Panc1 (cell line): ENCODE data around the gene CACNA1C. TPM values are rescaled to one million over a fixed set of nuclear protein-coding genes. Genes with fewer than 3 reads are reported as not detected.

Source experiments
- ATAC-seq: fragments of 200-7000 bp; cut with Tn5 transposase; 2 replicates; pipeline ENCODE4 v1.9.1; 2020; ENCODE audit warnings: mild to moderate bottlenecking, moderate library complexity
- BruUV-seq: library from RNA; stranded (reverse); fragments of 400-500 nt; replicated peaks from 2 replicates; lab custom pipeline; 2021; lab: Mats Ljungman, UMichigan
- CTCF ChIA-PET: fragments of 300-600 bp; sonication (Branson Sonifier 250); formaldehyde crosslinking; loops from one replicate; lab custom pipeline; 2022; ENCODE audit warnings: antibody characterized with exemption; lab: Charles Lee
- POLR2A ChIA-PET: fragments of 300-600 bp; sonication (Branson Sonifier 250); formaldehyde crosslinking; loops from one replicate; lab custom pipeline; 2022; ENCODE audit warnings: antibody characterized with exemption; lab: Charles Lee
- DNase-seq: peaks from one replicate; pipeline ENCODE4 v3.0.0-alpha.2; 2010; ENCODE audit warnings: low read depth, low spot score
- H3K27ac ChIP-seq: 2 replicates; pipeline ENCODE4 v1.5.1; 2011; ENCODE audit warnings: mild to moderate bottlenecking, low read length, inconsistent platforms
- H3K27me3 ChIP-seq: fragments of 200-500 bp; sonication (Bioruptor generic); 2 replicates; pipeline ENCODE4 v1.6.0; 2014; ENCODE audit warnings: low read length, inconsistent platforms; ENCODE audit not compliant: control insufficient read depth, insufficient read depth
- H3K36me3 ChIP-seq: fragments of 200-500 bp; sonication (Bioruptor generic); 2 replicates; pipeline ENCODE4 v1.5.1; 2014; ENCODE audit warnings: inconsistent platforms, mild to moderate bottlenecking, low read length, moderate library complexity; ENCODE audit not compliant: control insufficient read depth, insufficient read depth
- H3K4me1 ChIP-seq: 2 replicates; pipeline ENCODE4 v1.5.1; 2011; ENCODE audit warnings: inconsistent platforms, mild to moderate bottlenecking, low read length, moderate library complexity; ENCODE audit not compliant: control insufficient read depth, insufficient read depth
- H3K4me3 ChIP-seq, 2 experiments: 2 replicates each; pipeline ENCODE4 v1.5.1; 2011 to 2012; ENCODE audit warnings: low read depth in 2 of 2, low read length in 2 of 2, mild to moderate bottlenecking in 2 of 2, inconsistent platforms in 1 of 2, moderate library complexity in 1 of 2
- H3K9me3 ChIP-seq: fragments of 200-500 bp; sonication (Bioruptor generic); 2 replicates; pipeline ENCODE4 v1.5.1; 2014; ENCODE audit warnings: low read depth, mild to moderate bottlenecking, inconsistent platforms, low read length, moderate library complexity; ENCODE audit not compliant: control insufficient read depth, insufficient read depth
- POLR2AphosphoS5 ChIP-seq: IDR thresholded peaks from 2 replicates; pipeline ENCODE4 v1.6.1; 2012; ENCODE audit warnings: mild to moderate bottlenecking, low read depth, low read length, moderate library complexity
- SIN3A ChIP-seq: IDR thresholded peaks from 2 replicates; pipeline ENCODE4 v1.6.1; 2012; ENCODE audit warnings: low read depth, mild to moderate bottlenecking, low read length, moderate library complexity, borderline replicate concordance; ENCODE audit not compliant: insufficient read depth
- TCF7L2 ChIP-seq: IDR thresholded peaks from 2 replicates; pipeline ENCODE4 v1.6.1; 2011; ENCODE audit warnings: mild to moderate bottlenecking, low read depth, low read length, inconsistent platforms
- in situ Hi-C: cut with HindIII; loops from 2 replicates; pipeline ENCODE4 v1.10.0; 2016; ENCODE audit warnings: low sequenced_read_pairs, low pct_unique_long_range_greater_than_20kb
- intact Hi-C: fragments of 100-400 bp; cut with micrococcal nuclease; formaldehyde crosslinking; loops from one replicate; pipeline ENCODE4 v1.10.0; 2022; ENCODE audit not compliant: unreplicated experiment
- total RNA-seq: library from RNA; stranded (reverse); gene quantifications from one replicate; pipeline ENCODE4 v1.2.1, GENCODE V29; 2021; ENCODE audit not compliant: unreplicated experiment
- TF ChIP-seq, protein P1 (sequence below): fragments of 450-650 bp; IDR thresholded peaks from 2 replicates; pipeline ENCODE4 v1.5.1; 2017; ENCODE audit warnings: mild to moderate bottlenecking
- TF ChIP-seq, protein P2 (sequence below), 2 experiments: IDR thresholded peaks; 2 replicates each; pipeline ENCODE4 v1.6.1; 2011 to 2012; ENCODE audit warnings: low read depth in 2 of 2, control low read depth in 1 of 2, low read length in 1 of 2, mild to moderate bottlenecking in 1 of 2, moderate library complexity in 1 of 2; ENCODE audit not compliant: insufficient read depth in 1 of 2

CACNA1C gene
- total RNA-seq, 1 experiment from 2014 or later: 0.03 TPM

DNA sequence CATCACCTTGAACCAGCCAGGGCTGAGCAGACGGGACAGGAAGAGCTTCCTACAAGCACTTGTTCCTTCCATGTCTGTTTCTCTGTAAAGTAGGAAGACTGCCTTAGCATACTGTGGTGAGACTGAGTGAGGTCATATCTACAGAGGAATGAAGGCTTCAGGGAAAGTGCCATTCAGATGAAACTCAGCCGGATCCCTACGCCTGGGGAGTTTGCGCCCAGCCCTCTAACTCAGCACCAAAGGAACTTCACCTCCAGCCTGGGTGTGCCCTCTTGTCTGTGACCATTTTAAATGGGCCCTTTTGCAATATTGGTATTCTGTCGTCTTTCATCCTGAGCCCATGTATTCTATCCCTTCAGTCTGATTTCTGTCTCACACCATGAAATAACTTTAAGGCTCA lies 566.3 kb downstream of the CACNA1C start:
- no peaks in the 10 kb centered on the region for H3K36me3 ChIP-seq
- BruUV-seq: no TSS peak
- DNase-seq (no peak), ATAC-seq (no peak)
- ChIA-PET POLR2A (no interaction called here), CTCF (no interaction called here)
- TF ChIP-seq, protein P1, sequence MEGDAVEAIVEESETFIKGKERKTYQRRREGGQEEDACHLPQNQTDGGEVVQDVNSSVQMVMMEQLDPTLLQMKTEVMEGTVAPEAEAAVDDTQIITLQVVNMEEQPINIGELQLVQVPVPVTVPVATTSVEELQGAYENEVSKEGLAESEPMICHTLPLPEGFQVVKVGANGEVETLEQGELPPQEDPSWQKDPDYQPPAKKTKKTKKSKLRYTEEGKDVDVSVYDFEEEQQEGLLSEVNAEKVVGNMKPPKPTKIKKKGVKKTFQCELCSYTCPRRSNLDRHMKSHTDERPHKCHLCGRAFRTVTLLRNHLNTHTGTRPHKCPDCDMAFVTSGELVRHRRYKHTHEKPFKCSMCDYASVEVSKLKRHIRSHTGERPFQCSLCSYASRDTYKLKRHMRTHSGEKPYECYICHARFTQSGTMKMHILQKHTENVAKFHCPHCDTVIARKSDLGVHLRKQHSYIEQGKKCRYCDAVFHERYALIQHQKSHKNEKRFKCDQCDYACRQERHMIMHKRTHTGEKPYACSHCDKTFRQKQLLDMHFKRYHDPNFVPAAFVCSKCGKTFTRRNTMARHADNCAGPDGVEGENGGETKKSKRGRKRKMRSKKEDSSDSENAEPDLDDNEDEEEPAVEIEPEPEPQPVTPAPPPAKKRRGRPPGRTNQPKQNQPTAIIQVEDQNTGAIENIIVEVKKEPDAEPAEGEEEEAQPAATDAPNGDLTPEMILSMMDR: no peak
- no peak for TF ChIP-seq POLR2AphosphoS5
- TF ChIP-seq, protein P2, sequence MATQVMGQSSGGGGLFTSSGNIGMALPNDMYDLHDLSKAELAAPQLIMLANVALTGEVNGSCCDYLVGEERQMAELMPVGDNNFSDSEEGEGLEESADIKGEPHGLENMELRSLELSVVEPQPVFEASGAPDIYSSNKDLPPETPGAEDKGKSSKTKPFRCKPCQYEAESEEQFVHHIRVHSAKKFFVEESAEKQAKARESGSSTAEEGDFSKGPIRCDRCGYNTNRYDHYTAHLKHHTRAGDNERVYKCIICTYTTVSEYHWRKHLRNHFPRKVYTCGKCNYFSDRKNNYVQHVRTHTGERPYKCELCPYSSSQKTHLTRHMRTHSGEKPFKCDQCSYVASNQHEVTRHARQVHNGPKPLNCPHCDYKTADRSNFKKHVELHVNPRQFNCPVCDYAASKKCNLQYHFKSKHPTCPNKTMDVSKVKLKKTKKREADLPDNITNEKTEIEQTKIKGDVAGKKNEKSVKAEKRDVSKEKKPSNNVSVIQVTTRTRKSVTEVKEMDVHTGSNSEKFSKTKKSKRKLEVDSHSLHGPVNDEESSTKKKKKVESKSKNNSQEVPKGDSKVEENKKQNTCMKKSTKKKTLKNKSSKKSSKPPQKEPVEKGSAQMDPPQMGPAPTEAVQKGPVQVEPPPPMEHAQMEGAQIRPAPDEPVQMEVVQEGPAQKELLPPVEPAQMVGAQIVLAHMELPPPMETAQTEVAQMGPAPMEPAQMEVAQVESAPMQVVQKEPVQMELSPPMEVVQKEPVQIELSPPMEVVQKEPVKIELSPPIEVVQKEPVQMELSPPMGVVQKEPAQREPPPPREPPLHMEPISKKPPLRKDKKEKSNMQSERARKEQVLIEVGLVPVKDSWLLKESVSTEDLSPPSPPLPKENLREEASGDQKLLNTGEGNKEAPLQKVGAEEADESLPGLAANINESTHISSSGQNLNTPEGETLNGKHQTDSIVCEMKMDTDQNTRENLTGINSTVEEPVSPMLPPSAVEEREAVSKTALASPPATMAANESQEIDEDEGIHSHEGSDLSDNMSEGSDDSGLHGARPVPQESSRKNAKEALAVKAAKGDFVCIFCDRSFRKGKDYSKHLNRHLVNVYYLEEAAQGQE (IDR thresholded peaks at IDR 0.05; ENCODE audit: insufficient read depth in 1 of 2, low read depth in 2 of 2, low read length in 1 of 2): no peak
- TF ChIP-seq TCF7L2: no peak
- TF ChIP-seq SIN3A: no peak
- no peak overlapping the region for H3K27ac ChIP-seq
- no peak overlapping the region for H3K4me3 ChIP-seq
- intact Hi-C loops: no loop called here
- no peaks in the 10 kb centered on the region for H3K9me3 ChIP-seq
- H3K27me3 ChIP-seq: no peaks in the 10 kb centered on the region
- in situ Hi-C loops: no loop called here
- H3K4me1 ChIP-seq: no peaks in the 10 kb centered on the region

GRCh38 chr12:2622460-2622859 lies 569.7 kb downstream of the CACNA1C start:
- Histone ChIP-seq H3K4me1 (no peaks in the 10 kb centered on the region), H3K27ac (no peak overlapping the region), H3K4me3 (no peak overlapping the region), H3K27me3 (no peaks in the 10 kb centered on the region), H3K9me3 (no peaks in the 10 kb centered on the region), H3K36me3 (no peaks in the 10 kb centered on the region)
- no TSS peak for BruUV-seq
- in situ Hi-C loops (no loop called here), intact Hi-C loops (no loop called here)
- DNase-seq (no peak), ATAC-seq (no peak)
- ChIA-PET CTCF (interaction anchor here (0.6 kb wide), 1 partner anchor 90 kb away, joined by 3 read pairs; no protein-coding TSS in a partner anchor), POLR2A (no interaction called here)
- TF ChIP-seq POLR2AphosphoS5 (no peak), SIN3A (no peak), TCF7L2 (no peak)
- TF ChIP-seq, protein P2 (IDR thresholded peaks at IDR 0.05; ENCODE audit: insufficient read depth in 1 of 2, low read depth in 2 of 2, low read length in 1 of 2): no peak
- TF ChIP-seq, protein P1: no peak
